Osteocyte (in vitro differentiated cells): ENCODE data around the gene SPSB3. TPM values are rescaled to one million over a fixed set of nuclear protein-coding genes. Genes with fewer than 3 reads are reported as not detected.

Experiments
- DNase-seq: peaks from one replicate; pipeline ENCODE4 v3.0.0; 2021; ENCODE audit warnings: mixed read lengths; ENCODE audit not compliant: unreplicated experiment; ENCODE audit errors: extremely low spot score
- H3K27ac Mint-ChIP-seq: one replicate; pipeline ENCODE4 v1.8.0; 2021; ENCODE audit warnings: mild to moderate bottlenecking, mixed read lengths; ENCODE audit not compliant: unreplicated experiment
- H3K27me3 Mint-ChIP-seq: one replicate; pipeline ENCODE4 v1.8.0; 2021; ENCODE audit warnings: mixed read lengths; ENCODE audit not compliant: unreplicated experiment
- H3K36me3 Mint-ChIP-seq: one replicate; pipeline ENCODE4 v1.8.0; 2021; ENCODE audit warnings: mixed read lengths; ENCODE audit not compliant: unreplicated experiment
- H3K4me1 Mint-ChIP-seq: one replicate; pipeline ENCODE4 v1.8.0; 2021; ENCODE audit warnings: mixed read lengths; ENCODE audit not compliant: unreplicated experiment
- H3K4me3 Mint-ChIP-seq: one replicate; pipeline ENCODE4 v1.8.0; 2021; ENCODE audit warnings: mild to moderate bottlenecking, moderate library complexity, mixed read lengths; ENCODE audit not compliant: unreplicated experiment
- H3K9me3 Mint-ChIP-seq: one replicate; pipeline ENCODE4 v1.8.0; 2021; ENCODE audit warnings: mixed read lengths; ENCODE audit not compliant: unreplicated experiment
- CTCF ChIP-seq: fragments of 200-600 bp; sonication (generic); IDR thresholded peaks from 2 replicates; pipeline ENCODE4 v1.5.0; 2021; ENCODE audit warnings: antibody characterized with exemption, mild to moderate bottlenecking, moderate library complexity
- total RNA-seq: library from RNA; stranded (reverse); gene quantifications from 2 replicates; pipeline ENCODE4 v1.2.1, GENCODE V29; 2021

Gene SPSB3
- total RNA-seq, 1 donor from 2014 or later: 53.4 TPM

DNA sequence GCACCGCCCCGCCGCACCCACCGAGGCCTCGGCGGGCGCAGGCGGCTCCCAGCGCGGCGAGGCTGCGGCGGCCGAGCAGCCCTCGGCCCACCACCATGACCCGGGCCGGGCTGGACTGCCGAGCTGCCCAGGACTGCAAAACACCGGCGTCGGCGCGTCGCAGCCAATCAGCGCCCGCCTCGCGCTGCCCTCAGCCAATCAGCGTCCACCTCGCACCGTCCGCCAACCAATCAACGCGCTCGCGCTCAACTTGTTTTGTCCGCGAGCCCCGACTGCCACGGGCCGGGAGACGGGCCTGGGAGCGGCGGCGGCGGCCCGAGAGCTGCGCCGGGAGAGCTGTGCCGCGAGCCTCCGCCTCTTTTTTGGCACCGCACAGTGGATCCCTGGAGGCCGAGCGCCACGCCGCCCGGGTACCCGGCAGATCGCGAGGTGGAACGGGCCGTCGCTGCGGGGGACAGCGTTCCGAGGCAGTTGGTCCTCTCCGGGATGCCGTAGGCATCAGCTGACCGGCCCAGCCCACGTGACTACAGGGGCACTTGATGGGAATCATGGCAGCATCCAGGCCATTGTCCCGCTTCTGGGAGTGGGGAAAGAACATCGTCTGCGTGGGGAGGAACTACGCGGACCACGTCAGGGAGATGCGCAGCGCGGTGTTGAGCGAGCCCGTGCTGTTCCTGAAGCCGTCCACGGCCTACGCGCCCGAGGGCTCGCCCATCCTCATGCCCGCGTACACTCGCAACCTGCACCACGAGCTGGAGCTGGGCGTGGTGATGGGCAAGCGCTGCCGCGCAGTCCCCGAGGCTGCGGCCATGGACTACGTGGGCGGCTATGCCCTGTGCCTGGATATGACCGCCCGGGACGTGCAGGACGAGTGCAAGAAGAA lies 44.6 kb upstream of the SPSB3 start, which contains the start of the genes FAHD1 and HAGH:
TSS of gene FAHD1 (plus strand) at position 516 of the 883 bp plus-strand sequence. CDS start at position 549, 33 bp downstream.
TSS of gene HAGH (minus strand) at position 135 of the 883 bp plus-strand sequence. CDS start at position 97, 38 bp downstream.
- H3K4me3 Mint-ChIP-seq: peak within 1 kb of the TSS; percentile 91
- H3K27ac Mint-ChIP-seq: peak within 1 kb of the TSS; percentile 56
- no peak for TF ChIP-seq CTCF

DNA sequence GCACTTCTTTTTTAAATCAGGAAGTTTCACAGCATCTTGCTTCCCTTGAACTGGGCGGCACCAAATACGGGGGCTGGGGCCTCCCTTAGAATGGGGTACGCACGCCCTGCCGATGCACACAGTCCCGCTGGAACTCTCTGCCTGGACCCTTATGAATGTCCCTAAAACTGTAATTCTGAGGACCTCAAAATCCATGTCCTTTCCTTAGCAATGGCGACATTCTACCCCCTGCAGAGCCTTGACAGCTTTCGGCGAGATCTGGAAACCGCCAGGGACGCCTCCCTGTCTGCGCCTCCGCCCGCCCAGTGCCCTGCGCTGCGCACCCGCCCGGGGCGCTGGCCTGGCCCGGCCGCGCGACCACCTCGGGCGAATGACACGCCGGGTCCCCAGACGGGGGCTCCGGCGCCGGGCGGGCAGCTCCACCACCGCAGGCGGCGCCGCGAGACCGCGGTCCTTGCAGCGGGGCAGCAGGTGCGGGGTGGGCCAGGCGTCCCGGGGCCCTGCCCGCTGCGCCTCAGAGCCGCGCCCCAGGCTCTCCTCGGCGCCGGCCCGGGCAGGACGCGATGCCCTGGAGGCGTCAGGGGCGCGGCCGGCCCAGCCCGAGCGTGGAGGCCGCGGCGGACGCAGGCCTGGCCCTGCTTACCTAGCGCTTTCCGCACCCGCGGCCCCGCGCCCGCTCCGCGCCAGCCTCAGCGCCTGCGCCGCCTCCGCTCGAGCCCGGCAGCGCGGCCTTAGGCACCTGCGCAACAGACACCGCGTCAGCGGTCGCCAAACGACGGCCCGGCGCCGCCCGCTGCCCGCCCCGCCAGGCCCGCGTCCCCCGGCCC lies 43.7 kb upstream of the SPSB3 start:
- H3K9me3 Mint-ChIP-seq: no peaks in the 10 kb centered on the region
- H3K27me3 Mint-ChIP-seq: no peaks in the 10 kb centered on the region
- H3K4me1 Mint-ChIP-seq: peaks cover 38% of the 10 kb centered on the region
- TF ChIP-seq CTCF: no peak
- H3K4me3 Mint-ChIP-seq: peak overlapping the region; percentile 70
- peak overlapping the region; percentile 27 for H3K27ac Mint-ChIP-seq
- no peak for DNase-seq
- peaks cover 8% of the 10 kb centered on the region for H3K36me3 Mint-ChIP-seq

More for the DNA sequence above, 44.6 kb upstream of the SPSB3 start, which contains the start of the genes FAHD1 and HAGH:
- Mint-ChIP-seq H3K9me3 (no peaks in the 10 kb centered on the region), H3K4me1 (peaks cover 38% of the 10 kb centered on the region), H3K36me3 (peaks cover 8% of the 10 kb centered on the region), H3K27me3 (no peaks in the 10 kb centered on the region)
- peak; percentile 98 for DNase-seq

DNA sequence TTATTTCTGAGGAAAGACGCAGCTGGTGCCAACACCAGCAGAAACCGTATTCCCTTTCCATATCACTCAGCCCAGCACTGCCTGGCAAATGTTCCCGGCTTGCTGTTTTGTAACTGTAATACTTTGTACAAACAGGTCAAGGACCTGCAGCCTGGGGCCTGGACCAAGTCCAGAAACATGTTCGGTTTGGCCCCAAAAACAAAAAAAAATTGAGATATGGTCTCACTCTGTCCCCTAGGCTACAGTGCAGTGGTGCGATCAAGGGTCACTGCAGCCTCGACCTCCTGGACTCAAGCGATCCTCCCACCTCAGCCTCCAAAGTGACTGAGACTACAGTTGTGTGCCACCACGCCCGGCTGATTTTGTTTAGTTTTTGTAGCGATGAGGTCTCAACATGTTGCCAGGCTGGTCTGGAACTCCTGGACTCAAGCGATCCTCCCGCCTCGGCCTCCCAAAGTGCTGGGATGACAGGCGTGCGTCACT lies 43.1 kb upstream of the SPSB3 start:
- Mint-ChIP-seq H3K36me3 (peaks cover 8% of the 10 kb centered on the region), H3K27ac (no peak overlapping the region), H3K4me3 (peak overlapping the region; percentile 70), H3K9me3 (no peaks in the 10 kb centered on the region), H3K4me1 (peaks cover 38% of the 10 kb centered on the region), H3K27me3 (no peaks in the 10 kb centered on the region)
- TF ChIP-seq CTCF: no peak
- DNase-seq: no peak

GRCh38 chr16:1823821-1824220 lies 41.5 kb upstream of the SPSB3 start:
- no peak for DNase-seq
- peaks cover 30% of the 10 kb centered on the region for H3K4me1 Mint-ChIP-seq
- H3K9me3 Mint-ChIP-seq: no peaks in the 10 kb centered on the region
- no peaks in the 10 kb centered on the region for H3K27me3 Mint-ChIP-seq
- H3K36me3 Mint-ChIP-seq: peaks cover 4% of the 10 kb centered on the region
- TF ChIP-seq CTCF: peak; percentile 21
- no peak overlapping the region for H3K27ac Mint-ChIP-seq
- peak overlapping the region; percentile 18 for H3K4me3 Mint-ChIP-seq
